ENCODE results near the gene EEF1AKMT2. TPM values are rescaled to one million over a fixed set of nuclear protein-coding genes. Genes with fewer than 3 reads are reported as not detected.

EEF1AKMT2 gene
- total RNA-seq, 3 donors from 2014 or later (not counting 1 experiment from before 2014, with no cell fraction given): 12.5 to 20.6 (median 20.1) TPM

DNA sequence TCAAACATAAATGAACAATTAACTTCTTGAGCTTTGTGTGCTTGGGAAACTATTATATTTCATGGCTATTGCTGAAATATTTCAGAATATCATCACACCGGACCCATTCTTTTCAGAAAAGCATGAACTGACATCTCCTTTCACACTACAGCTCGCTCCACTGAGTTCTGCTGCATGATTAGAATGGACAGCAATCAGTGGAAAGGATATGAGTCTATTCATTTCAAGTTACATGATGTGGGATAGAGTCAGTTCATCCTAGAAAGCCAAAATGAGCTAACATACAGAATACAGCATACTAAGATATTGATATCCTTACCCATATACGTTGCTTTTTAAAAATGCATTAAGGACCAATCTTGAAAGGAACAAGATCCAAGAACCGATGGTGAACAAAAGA lies 46.4 kb downstream of the EEF1AKMT2 start:
- Mint-ChIP-seq H3K4me3 (peak overlapping the region; percentile 82), H3K36me3 (no peaks in the 10 kb centered on the region), H3K27ac (peak overlapping the region; percentile 69 to 77), H3K27me3 (ENCODE audit: low read depth in 2 of 2) (no peaks in the 10 kb centered on the region), H3K9me3 (no peaks in the 10 kb centered on the region), H3K4me1 (peaks cover 36 to 49% of the 10 kb centered on the region in 2 donors)
- TF ChIP-seq, protein P1, sequence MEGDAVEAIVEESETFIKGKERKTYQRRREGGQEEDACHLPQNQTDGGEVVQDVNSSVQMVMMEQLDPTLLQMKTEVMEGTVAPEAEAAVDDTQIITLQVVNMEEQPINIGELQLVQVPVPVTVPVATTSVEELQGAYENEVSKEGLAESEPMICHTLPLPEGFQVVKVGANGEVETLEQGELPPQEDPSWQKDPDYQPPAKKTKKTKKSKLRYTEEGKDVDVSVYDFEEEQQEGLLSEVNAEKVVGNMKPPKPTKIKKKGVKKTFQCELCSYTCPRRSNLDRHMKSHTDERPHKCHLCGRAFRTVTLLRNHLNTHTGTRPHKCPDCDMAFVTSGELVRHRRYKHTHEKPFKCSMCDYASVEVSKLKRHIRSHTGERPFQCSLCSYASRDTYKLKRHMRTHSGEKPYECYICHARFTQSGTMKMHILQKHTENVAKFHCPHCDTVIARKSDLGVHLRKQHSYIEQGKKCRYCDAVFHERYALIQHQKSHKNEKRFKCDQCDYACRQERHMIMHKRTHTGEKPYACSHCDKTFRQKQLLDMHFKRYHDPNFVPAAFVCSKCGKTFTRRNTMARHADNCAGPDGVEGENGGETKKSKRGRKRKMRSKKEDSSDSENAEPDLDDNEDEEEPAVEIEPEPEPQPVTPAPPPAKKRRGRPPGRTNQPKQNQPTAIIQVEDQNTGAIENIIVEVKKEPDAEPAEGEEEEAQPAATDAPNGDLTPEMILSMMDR (IDR thresholded peaks at IDR 0.05): no peak
- Histone ChIP-seq H3K27me3 (ENCODE audit: control insufficient read depth, insufficient read depth, low read length) (no peaks in the 10 kb centered on the region), H3K9me3 (ENCODE audit: control insufficient read depth, insufficient read depth, low read length) (no peaks in the 10 kb centered on the region), H3K36me3 (ENCODE audit: control insufficient read depth, insufficient read depth, low read length) (peaks cover 3% of the 10 kb centered on the region), H3K4me3 (ENCODE audit: low read length) (no peak overlapping the region), H3K27ac (ENCODE audit: low read length) (no peak overlapping the region), H3K4me1 (ENCODE audit: control insufficient read depth, insufficient read depth, low read length) (peaks cover 26% of the 10 kb centered on the region)
- 74% methylated on average over 2 of the region's 4 CpGs for WGBS (ENCODE audit: insufficient coverage)
- intact Hi-C loops (cut with micrococcal nuclease): loop anchor here (1.0 kb wide), 2 partner anchors 205 to 215 kb away; no protein-coding TSS in a partner anchor
- ATAC-seq (no peak), DNase-seq (no peak)

DNA sequence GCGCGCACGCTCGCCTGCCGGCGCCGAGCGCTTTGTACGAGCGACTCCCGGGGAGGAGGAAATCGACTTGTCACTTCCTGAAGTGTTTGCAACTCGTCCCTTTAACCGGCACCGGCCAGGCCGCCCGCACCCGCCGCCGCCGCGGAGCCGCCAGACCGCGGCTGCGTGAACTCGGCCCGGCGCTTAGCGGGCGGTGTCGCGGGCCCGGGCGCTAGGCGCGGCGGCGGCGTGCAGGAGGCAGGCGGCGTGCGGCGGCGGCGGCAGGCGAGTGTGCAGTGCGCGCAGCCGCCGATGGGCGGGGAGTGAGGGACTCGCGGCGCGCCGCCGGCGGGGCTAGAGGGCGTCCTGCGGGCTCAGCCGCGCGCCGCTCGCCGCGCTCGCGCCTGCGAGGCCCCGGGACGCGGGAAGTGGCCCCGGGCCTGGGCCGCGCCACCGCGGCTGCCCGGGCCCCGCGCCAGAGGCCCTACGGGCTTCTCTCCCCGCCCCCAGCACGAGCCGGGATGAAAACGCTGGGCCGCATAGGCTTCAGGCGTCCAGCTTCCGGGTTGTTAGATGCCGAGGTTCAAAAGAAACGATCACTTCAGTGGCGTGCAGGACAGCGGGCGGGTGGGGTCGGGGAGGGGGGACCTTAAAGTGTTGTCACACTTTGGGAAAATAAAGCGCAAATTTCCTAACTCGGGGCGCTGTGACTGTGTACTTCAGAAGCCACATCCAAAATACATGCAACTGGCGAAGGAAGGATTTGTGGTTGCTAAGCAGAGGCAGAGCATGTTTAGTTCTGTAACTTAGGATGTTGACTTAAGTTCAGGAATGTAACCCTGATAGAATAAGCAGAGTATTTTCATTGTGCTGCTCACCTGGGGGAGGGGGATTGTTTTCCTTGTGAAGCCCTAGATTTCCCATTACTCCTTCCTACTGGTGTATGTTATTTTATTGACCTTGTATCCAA lies 47.3 kb downstream of the EEF1AKMT2 start, which contains the start of gene FAM53B:
FAM53B (minus strand) TSS at position 277 of the 949 bp plus-strand sequence. CDS start 37,665 bp downstream, outside the sequence.
- no peaks in the 10 kb centered on the region for H3K9me3 Mint-ChIP-seq
- H3K9me3 ChIP-seq (ENCODE audit: control insufficient read depth, insufficient read depth, low read length): no peaks in the 10 kb centered on the region
- peak within 1 kb of the TSS; percentile 99 for H3K4me3 Mint-ChIP-seq
- peaks cover 2% of the 10 kb centered on the region for H3K36me3 ChIP-seq (ENCODE audit: control insufficient read depth, insufficient read depth, low read length)
- peaks cover 45 to 58% of the 10 kb centered on the region in 2 donors for H3K4me1 Mint-ChIP-seq
- H3K4me3 ChIP-seq (ENCODE audit: low read length): peak within 1 kb of the TSS; percentile 55
- intact Hi-C loops (cut with micrococcal nuclease): loop anchor here (1.0 kb wide), 3 partner anchors 48 to 214 kb away; no protein-coding TSS in a partner anchor
- H3K27ac Mint-ChIP-seq: peak within 1 kb of the TSS; percentile 90 to 92
- DNase-seq: peak; percentile 80 to 90
- peak; percentile 64 to 85 (median 83) for ATAC-seq
- H3K27me3 Mint-ChIP-seq (ENCODE audit: low read depth in 2 of 2): no peaks in the 10 kb centered on the region
- H3K27me3 ChIP-seq (ENCODE audit: control insufficient read depth, insufficient read depth, low read length): no peaks in the 10 kb centered on the region
- TF ChIP-seq, protein P1 (IDR thresholded peaks at IDR 0.05): no peak
- peak within 1 kb of the TSS; percentile 54 for H3K27ac ChIP-seq (ENCODE audit: low read length)
- under 1% methylated on average over 100 of the region's 100 CpGs for WGBS (ENCODE audit: insufficient coverage)
- no peaks in the 10 kb centered on the region for H3K36me3 Mint-ChIP-seq
- H3K4me1 ChIP-seq (ENCODE audit: control insufficient read depth, insufficient read depth, low read length): peaks cover 34% of the 10 kb centered on the region

DNA sequence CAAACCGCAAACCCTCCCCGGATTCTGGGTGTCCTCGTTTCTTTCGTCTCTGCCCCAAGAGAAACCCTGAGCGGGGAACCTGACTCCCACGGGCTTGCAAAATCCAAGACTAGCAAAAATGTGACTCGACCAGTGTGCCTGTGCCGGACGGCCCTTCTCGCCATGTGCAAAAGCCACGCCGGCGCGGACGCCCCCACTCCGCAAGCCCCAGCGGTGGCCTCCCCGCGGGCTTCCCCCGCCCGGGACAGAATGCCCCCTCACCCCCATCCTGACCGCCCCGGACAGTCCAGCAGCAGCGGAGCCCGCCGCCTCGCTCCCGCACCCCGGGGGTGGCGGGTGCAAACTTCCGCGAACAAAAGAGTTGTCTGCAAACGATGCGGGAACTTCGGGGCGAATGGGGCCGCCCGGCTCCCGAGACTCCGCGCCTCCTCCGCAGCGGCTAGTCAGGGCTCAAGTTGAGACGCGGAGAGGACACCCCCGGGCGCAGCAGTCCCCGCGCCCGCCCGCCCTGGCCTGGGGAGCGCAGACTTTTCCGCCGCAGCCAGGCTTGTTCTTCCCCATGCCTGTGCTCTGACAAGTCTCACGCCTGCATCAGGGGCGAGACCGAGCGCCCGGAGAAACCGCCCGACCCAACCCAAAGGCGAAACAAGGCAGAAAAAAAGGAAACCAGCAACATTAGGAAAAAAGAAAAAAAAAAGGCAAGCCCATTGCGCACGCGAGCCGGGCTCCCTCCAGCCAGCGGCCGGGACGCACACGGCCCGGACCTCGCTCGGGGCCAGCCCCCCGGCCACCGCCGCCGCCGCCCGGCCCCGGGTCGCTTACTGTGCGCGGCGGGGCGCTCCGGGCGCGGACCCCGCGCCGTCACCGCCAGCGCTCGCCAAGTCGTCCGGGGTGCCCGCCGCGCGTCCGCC lies 48.2 kb downstream of the EEF1AKMT2 start:
- Mint-ChIP-seq H3K36me3 (no peaks in the 10 kb centered on the region), H3K4me3 (peak overlapping the region; percentile 99), H3K4me1 (peaks cover 54 to 61% of the 10 kb centered on the region in 2 donors), H3K27ac (peak overlapping the region; percentile 90 to 92), H3K27me3 (ENCODE audit: low read depth in 2 of 2) (no peaks in the 10 kb centered on the region), H3K9me3 (no peaks in the 10 kb centered on the region)
- TF ChIP-seq, protein P1 (IDR thresholded peaks at IDR 0.05): no peak
- peaks cover 2% of the 10 kb centered on the region for H3K36me3 ChIP-seq (ENCODE audit: control insufficient read depth, insufficient read depth, low read length)
- H3K9me3 ChIP-seq (ENCODE audit: control insufficient read depth, insufficient read depth, low read length): no peaks in the 10 kb centered on the region
- intact Hi-C loops (cut with micrococcal nuclease): loop anchor here (1.0 kb wide), 1 partner anchor 49 kb away; no protein-coding TSS in a partner anchor
- WGBS (ENCODE audit: insufficient coverage): under 1% methylated on average over 101 of the region's 101 CpGs
- H3K27ac ChIP-seq (ENCODE audit: low read length): peak overlapping the region; percentile 54
- H3K27me3 ChIP-seq (ENCODE audit: control insufficient read depth, insufficient read depth, low read length): no peaks in the 10 kb centered on the region
- H3K4me1 ChIP-seq (ENCODE audit: control insufficient read depth, insufficient read depth, low read length): peaks cover 41% of the 10 kb centered on the region
- ATAC-seq: peak; percentile 7 to 45 (median 29)
- peak overlapping the region; percentile 55 for H3K4me3 ChIP-seq (ENCODE audit: low read length)
- DNase-seq: peak; percentile 43 to 58
